Neuronal stem cell (in vitro differentiated cells): ENCODE data around the gene INHBE.

Experiments
- DNase-seq: peaks from one replicate; pipeline ENCODE4 v3.0.0-alpha.2; 2013; ENCODE audit warnings: low spot score
- H2AFZ ChIP-seq: one replicate; pipeline ENCODE4 v1.6.1; 2013; ENCODE audit warnings: mild to moderate bottlenecking, low read length, inconsistent platforms
- H2AK5ac ChIP-seq: 2 replicates; pipeline ENCODE4 v1.6.1; 2013; ENCODE audit warnings: low read depth, mild to moderate bottlenecking, inconsistent platforms, low read length, moderate library complexity, mixed read lengths
- H2BK120ac ChIP-seq: 2 replicates; pipeline ENCODE4 v1.6.1; 2013; ENCODE audit warnings: low read depth, mild to moderate bottlenecking, inconsistent platforms, low read length, moderate library complexity, mixed read lengths
- H2BK12ac ChIP-seq: one replicate; pipeline ENCODE4 v1.6.1; 2013; ENCODE audit warnings: low read length, inconsistent platforms
- H2BK15ac ChIP-seq: 2 replicates; pipeline ENCODE4 v1.6.1; 2013; ENCODE audit warnings: mild to moderate bottlenecking, low read length, inconsistent platforms, mixed read lengths
- H2BK5ac ChIP-seq: one replicate; pipeline ENCODE4 v1.6.1; 2013; ENCODE audit warnings: inconsistent platforms, mild to moderate bottlenecking, low read length, moderate library complexity
- H3K14ac ChIP-seq: one replicate; pipeline ENCODE4 v1.6.1; 2013; ENCODE audit warnings: low read length, inconsistent platforms
- H3K18ac ChIP-seq: 2 replicates; pipeline ENCODE4 v1.6.1; 2013; ENCODE audit warnings: low read length, inconsistent platforms
- H3K23ac ChIP-seq: 2 replicates; pipeline ENCODE4 v1.6.1; 2013; ENCODE audit warnings: low read depth, mild to moderate bottlenecking, mixed read lengths, low read length, inconsistent platforms; ENCODE audit not compliant: poor library complexity
- H3K27ac ChIP-seq: replicated peaks from 3 replicates; pipeline ENCODE4 v1.5.1; 2013; ENCODE audit warnings: low read length, inconsistent platforms
- H3K27me3 ChIP-seq, 3 experiments: 2 replicates each; pipeline ENCODE4 v1.6.1; 2013; ENCODE audit warnings: low read length in 3 of 3, mild to moderate bottlenecking in 2 of 3, inconsistent platforms in 1 of 3, low read depth in 1 of 3, mixed read lengths in 1 of 3, moderate library complexity in 1 of 3; ENCODE audit not compliant: control insufficient read depth in 3 of 3, insufficient read depth in 3 of 3
- H3K36me3 ChIP-seq, 2 donors: replicated peaks in 1 of 2; 2 replicates each; pipeline ENCODE4 v1.6.1; 2013; ENCODE audit warnings: low read length in 2 of 2; ENCODE audit not compliant: control insufficient read depth in 2 of 2, insufficient read depth in 2 of 2
- H3K4ac ChIP-seq: 2 replicates; pipeline ENCODE4 v1.6.1; 2013; ENCODE audit warnings: inconsistent platforms, mild to moderate bottlenecking, low read length, moderate library complexity
- H3K4me1 ChIP-seq, 2 donors: 1 replicate in 1 of 2; 2 replicates in 1 of 2; pipeline ENCODE4 v1.6.1; 2013; ENCODE audit warnings: low read length in 2 of 2, low read depth in 1 of 2; ENCODE audit not compliant: control insufficient read depth in 2 of 2, insufficient read depth in 1 of 2
- H3K4me2 ChIP-seq: one replicate; pipeline ENCODE4 v1.6.1; 2013; ENCODE audit warnings: mild to moderate bottlenecking, low read length, inconsistent platforms; ENCODE audit not compliant: insufficient read depth, poor library complexity, severe bottlenecking
- H3K4me3 ChIP-seq, 2 donors: 2 replicates each; pipeline ENCODE4 v1.5.1; 2013; ENCODE audit warnings: low read length in 2 of 2, mild to moderate bottlenecking in 2 of 2, inconsistent platforms in 1 of 2, moderate library complexity in 1 of 2
- H3K79me1 ChIP-seq: one replicate; pipeline ENCODE4 v1.6.1; 2013; ENCODE audit warnings: low read depth, mild to moderate bottlenecking, inconsistent platforms, low read length, moderate library complexity
- H3K9ac ChIP-seq: one replicate; pipeline ENCODE4 v1.6.1; 2013; ENCODE audit warnings: mild to moderate bottlenecking, low read depth, low read length, inconsistent platforms; ENCODE audit not compliant: poor library complexity
- H3K9me3 ChIP-seq, 2 donors: replicated peaks in 1 of 2; 2 replicates each; pipeline versions ENCODE3 to v1.6.1; 2013; ENCODE audit warnings: low read length in 2 of 2, mild to moderate bottlenecking in 2 of 2, inconsistent platforms in 1 of 2, low read depth in 1 of 2, mixed read lengths in 1 of 2, moderate library complexity in 1 of 2; ENCODE audit not compliant: control insufficient read depth in 2 of 2, insufficient read depth in 1 of 2
- H4K8ac ChIP-seq: one replicate; pipeline ENCODE4 v1.6.1; 2013; ENCODE audit warnings: low read depth, mild to moderate bottlenecking, inconsistent platforms, low read length, moderate library complexity
- H4K91ac ChIP-seq: one replicate; pipeline ENCODE4 v1.6.1; 2013; ENCODE audit warnings: low read length, low read depth, mild to moderate bottlenecking, inconsistent platforms; ENCODE audit not compliant: poor library complexity
- WGBS, 2 donors: extraction: QIAGEN DNeasy Blood & Tissue Kit; methylation state at CpG; one replicate each; pipeline ENCODE4 v1.1.7; 2013; ENCODE audit warnings: missing lambda C conversion rate in 2 of 2, mixed read lengths in 1 of 2; ENCODE audit not compliant: insufficient read length in 2 of 2, insufficient replicate concordance in 1 of 2; ENCODE audit errors: extremely low coverage in 2 of 2; 5-methylcytosine and 5-hydroxymethylcytosine counted together

INHBE gene

DNA sequence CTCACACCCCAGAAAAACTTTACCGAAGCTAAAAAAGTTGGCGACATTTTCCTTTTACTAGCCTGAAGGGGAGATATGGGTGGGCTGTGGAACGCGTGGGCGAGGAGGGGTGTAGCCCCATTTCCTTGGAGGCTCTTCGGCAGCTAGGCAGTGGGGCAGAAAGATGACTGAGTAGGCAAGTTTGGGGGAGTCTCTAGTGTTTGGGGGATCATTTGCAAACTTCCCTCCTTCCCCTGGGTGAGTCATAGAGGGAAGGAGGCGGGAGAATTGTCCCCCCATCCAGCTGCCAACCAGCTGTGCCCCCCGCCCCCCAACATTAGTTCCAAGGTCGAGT is 6.8 kb downstream of the INHBE start:
- Histone ChIP-seq H3K4me1 (peaks cover 18 to 24% of the 10 kb centered on the region in 2 donors), H3K14ac (no peak overlapping the region), H2AK5ac (no peak overlapping the region), H2AFZ (peak overlapping the region; percentile 72), H3K18ac (no peak overlapping the region), H3K79me1 (no peaks in the 10 kb centered on the region), H3K4me2 (peak overlapping the region; percentile 58), H3K4me3 (peak overlapping the region; percentile 49 to 69), H4K91ac (no peak overlapping the region), H3K4ac (no peak overlapping the region), H3K9ac (no peak overlapping the region), H4K8ac (no peak overlapping the region), H3K27me3 (peaks cover 0 to 13% (median 0%) of the 10 kb centered on the region in 3 experiments), H3K9me3 (no peaks in the 10 kb centered on the region), H2BK120ac (no peak overlapping the region), H3K27ac (no peak overlapping the region), H3K23ac (no peak overlapping the region), H3K36me3 (no peaks in the 10 kb centered on the region), H2BK15ac (no peak overlapping the region), H2BK12ac (no peak overlapping the region), H2BK5ac (no peak overlapping the region)
- peak; percentile 43 for DNase-seq
- WGBS, 2 donors, result no CpG with 5 or more reads among the region's 9 CpGs

DNA sequence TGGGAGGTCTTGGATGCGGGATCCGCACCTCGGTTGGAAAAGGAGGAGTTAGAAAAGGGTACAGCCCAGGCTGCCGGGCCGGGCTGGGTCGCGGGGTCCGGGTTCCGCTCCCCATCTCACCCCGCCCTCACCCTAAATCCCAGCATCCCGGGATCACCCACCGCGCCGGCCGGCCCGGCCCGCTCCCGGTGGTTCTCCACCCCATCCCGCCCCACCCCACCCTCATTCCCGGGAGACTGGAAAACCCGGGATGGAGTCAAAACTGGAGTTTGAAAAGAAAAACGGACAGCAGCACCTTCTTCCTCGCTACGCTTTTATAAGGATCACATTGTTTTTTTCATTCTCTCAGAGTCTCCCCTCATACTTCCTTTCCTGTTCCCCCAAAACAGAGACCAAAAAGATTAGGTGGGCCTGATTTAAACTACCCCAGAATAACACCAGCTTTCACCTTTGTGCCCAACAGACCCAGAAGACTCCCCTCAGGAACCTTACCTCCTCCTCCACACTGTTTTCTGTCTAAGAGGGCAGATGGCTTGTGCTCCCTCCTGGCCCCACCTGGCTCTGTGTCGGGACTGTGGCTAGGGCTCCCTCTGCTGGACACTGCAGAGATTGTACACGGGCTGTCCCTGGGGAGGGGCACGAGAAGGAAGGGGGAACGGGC is 7.3 kb downstream of the INHBE start:
- H3K9ac ChIP-seq, result no peak overlapping the region
- no peak overlapping the region for H4K91ac ChIP-seq
- no peaks in the 10 kb centered on the region for H3K9me3 ChIP-seq
- H4K8ac ChIP-seq, result no peak overlapping the region
- no peaks in the 10 kb centered on the region for H3K36me3 ChIP-seq
- no peak overlapping the region for H3K4ac ChIP-seq
- H2AFZ ChIP-seq, result peak overlapping the region; percentile 72
- H3K79me1 ChIP-seq, result no peaks in the 10 kb centered on the region
- no peak overlapping the region for H2BK12ac ChIP-seq
- no peak overlapping the region for H3K23ac ChIP-seq
- H3K18ac ChIP-seq, result no peak overlapping the region
- DNase-seq, result peak; percentile 88
- H3K14ac ChIP-seq, result no peak overlapping the region
- H2BK120ac ChIP-seq, result no peak overlapping the region
- WGBS, 2 donors, result no CpG with 5 or more reads among the region's 28 CpGs
- peaks cover 18 to 24% of the 10 kb centered on the region in 2 donors for H3K4me1 ChIP-seq
- H3K4me3 ChIP-seq, result peak overlapping the region; percentile 49 to 69
- no peak overlapping the region for H2AK5ac ChIP-seq
- no peak overlapping the region for H2BK15ac ChIP-seq
- H3K27ac ChIP-seq, result no peak overlapping the region
- H3K27me3 ChIP-seq, result peaks cover 0 to 13% (median 0%) of the 10 kb centered on the region in 3 experiments
- peak overlapping the region; percentile 58 for H3K4me2 ChIP-seq
- no peak overlapping the region for H2BK5ac ChIP-seq

DNA sequence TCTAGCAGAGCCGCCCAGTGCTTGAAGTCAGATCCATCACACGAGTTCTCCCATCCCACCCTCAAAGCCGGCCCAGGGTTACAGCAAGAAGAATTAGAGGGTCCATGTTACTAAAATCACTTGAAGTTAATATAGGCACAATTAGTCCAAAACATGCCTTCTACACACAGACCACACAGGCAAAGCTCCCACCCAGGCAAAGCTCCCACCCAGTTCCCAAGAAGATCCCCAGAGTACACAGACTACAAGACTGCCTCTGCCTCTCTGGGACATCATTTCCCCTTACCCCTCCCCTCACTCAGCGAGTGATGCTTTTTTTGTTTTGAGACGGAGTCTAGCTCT is 7.8 kb downstream of the INHBE start:
- Histone ChIP-seq H3K4me3 (no peak overlapping the region), H2BK5ac (no peak overlapping the region)
- WGBS, 2 donors, result no CpG with 5 or more reads among the region's 5 CpGs

DNA sequence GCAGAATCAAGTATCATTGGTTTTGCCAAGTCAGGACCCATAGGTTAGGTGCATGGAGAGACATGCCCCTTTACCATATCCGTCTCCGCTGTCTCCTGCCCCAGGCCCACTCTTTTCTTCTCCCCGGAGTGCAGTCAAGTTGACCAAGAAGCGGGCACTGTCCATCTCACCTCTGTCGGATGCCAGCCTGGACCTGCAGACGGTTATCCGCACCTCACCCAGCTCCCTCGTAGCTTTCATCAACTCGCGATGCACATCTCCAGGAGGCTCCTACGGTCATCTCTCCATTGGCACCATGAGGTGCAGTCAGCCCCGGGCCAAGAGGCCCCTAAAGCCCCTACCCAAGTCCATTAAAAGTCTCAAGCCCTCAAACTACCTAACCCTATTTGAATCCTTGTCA is 9.5 kb downstream of the INHBE start:
- WGBS, 2 donors, result no CpG with 5 or more reads among the region's 12 CpGs
- no peak overlapping the region for H3K18ac ChIP-seq
- H3K4me1 ChIP-seq, result peaks cover 14 to 19% of the 10 kb centered on the region in 2 donors
- no peak overlapping the region for H3K27ac ChIP-seq
- H4K8ac ChIP-seq, result no peak overlapping the region
- H3K27me3 ChIP-seq, result peaks cover 0 to 13% (median 0%) of the 10 kb centered on the region in 3 experiments
- no peak overlapping the region for H3K9ac ChIP-seq
- no peak overlapping the region for H3K14ac ChIP-seq
- no peak overlapping the region for H2BK12ac ChIP-seq
- no peak overlapping the region for H3K4me3 ChIP-seq
- no peak overlapping the region for H2BK5ac ChIP-seq
- H2BK120ac ChIP-seq, result no peak overlapping the region
- no peak overlapping the region for H3K4me2 ChIP-seq
- no peak overlapping the region for H2AK5ac ChIP-seq
- H3K36me3 ChIP-seq, result no peaks in the 10 kb centered on the region
- H3K79me1 ChIP-seq, result no peaks in the 10 kb centered on the region
- no peak for DNase-seq
- no peaks in the 10 kb centered on the region for H3K9me3 ChIP-seq
- no peak overlapping the region for H3K23ac ChIP-seq
- no peak overlapping the region for H2BK15ac ChIP-seq
- H4K91ac ChIP-seq, result no peak overlapping the region
- H2AFZ ChIP-seq, result no peak overlapping the region
- no peak overlapping the region for H3K4ac ChIP-seq

More for the DNA sequence above, 7.8 kb downstream of the INHBE start:
- no peak overlapping the region for H3K4ac ChIP-seq
- H2BK12ac ChIP-seq, result no peak overlapping the region
- H3K36me3 ChIP-seq, result no peaks in the 10 kb centered on the region
- no peak for DNase-seq
- no peak overlapping the region for H3K9ac ChIP-seq
- H3K4me1 ChIP-seq, result peaks cover 18 to 24% of the 10 kb centered on the region in 2 donors
- H3K27ac ChIP-seq, result no peak overlapping the region
- peaks cover 0 to 13% (median 0%) of the 10 kb centered on the region in 3 experiments for H3K27me3 ChIP-seq
- H2AK5ac ChIP-seq, result no peak overlapping the region
- no peak overlapping the region for H3K4me2 ChIP-seq
- H4K91ac ChIP-seq, result no peak overlapping the region
- H3K9me3 ChIP-seq, result no peaks in the 10 kb centered on the region
- H3K14ac ChIP-seq, result no peak overlapping the region
- no peak overlapping the region for H3K23ac ChIP-seq
- no peak overlapping the region for H4K8ac ChIP-seq
- H2BK120ac ChIP-seq, result no peak overlapping the region
- H2AFZ ChIP-seq, result peak overlapping the region; percentile 72
- no peak overlapping the region for H2BK15ac ChIP-seq
- no peaks in the 10 kb centered on the region for H3K79me1 ChIP-seq
- no peak overlapping the region for H3K18ac ChIP-seq
